HepG2 (cell line): ENCODE results near the gene KIF6. TPM values are rescaled to one million over a fixed set of nuclear protein-coding genes. Genes with fewer than 3 reads are reported as not detected.

Experiments
- ATAC-seq: fragments of 200-7000 bp; cut with Tn5 transposase; 3 replicates; pipeline ENCODE4 v1.9.1; 2020; ENCODE audit warnings: mild to moderate bottlenecking, moderate library complexity
- BruUV-seq: library from RNA; stranded (reverse); fragments of 400-500 nt; replicated peaks from 2 replicates; lab custom pipeline; 2021; lab: Mats Ljungman, UMichigan
- CTCF ChIA-PET: fragments of 300-600 bp; formaldehyde crosslinking; extraction: SDS; loops from one replicate; lab custom pipeline; 2021; ENCODE audit warnings: low total read pairs, inconsistent platforms, low intra/inter-chr PET ratio; lab: Yijun Ruan, JAX
- POLR2A ChIA-PET: fragments of 350-600 bp; sonication (Branson Sonifier 250); formaldehyde crosslinking; loops from one replicate; lab custom pipeline; 2020; ENCODE audit warnings: antibody characterized with exemption, inconsistent platforms; lab: Yijun Ruan, JAX
- DNase-seq: peaks from one replicate; pipeline ENCODE4 v3.0.0-alpha.2; 2015; ENCODE audit warnings: low spot score
- FAIRE-seq: peaks from 3 replicates; lab custom pipeline; 2011; peaks lifted over from hg19 to GRCh38; lab: Jason Lieb, UNC
- H2AFZ ChIP-seq: one replicate; pipeline ENCODE4 v1.6.1; 2011; ENCODE audit warnings: low read length, inconsistent platforms
- H3K27ac ChIP-seq: fragments of 300-600 bp; 3 replicates; pipeline ENCODE4 v1.8.0; 2011; ENCODE audit warnings: mixed run types, mild to moderate bottlenecking, mixed read lengths, low read length, inconsistent platforms; ENCODE audit not compliant: insufficient read depth; ENCODE audit errors: extremely low read length
- H3K27me3 ChIP-seq, 2 experiments: fragments of 200-600 bp in 1 of 2; 2 replicates in 1 of 2; 3 replicates in 1 of 2; pipeline versions ENCODE4 v1.6.0 to v1.8.0; 2011; ENCODE audit warnings: low read length in 2 of 2, mild to moderate bottlenecking in 2 of 2, moderate library complexity in 2 of 2, inconsistent platforms in 1 of 2; ENCODE audit not compliant: insufficient read depth in 2 of 2, control insufficient read depth in 1 of 2
- H3K36me3 ChIP-seq, 2 experiments: fragments of 200-600 bp in 1 of 2; replicated peaks in 1 of 2; 2 replicates in 1 of 2; 3 replicates in 1 of 2; pipeline versions ENCODE4 v1.5.1 to v1.8.0; 2011; ENCODE audit warnings: low read length in 2 of 2, inconsistent platforms in 1 of 2; ENCODE audit not compliant: insufficient read depth in 2 of 2, control insufficient read depth in 1 of 2
- H3K4me1 ChIP-seq: 2 replicates; pipeline ENCODE4 v1.5.1; 2012; ENCODE audit warnings: low read length, inconsistent platforms; ENCODE audit not compliant: insufficient read depth
- H3K4me2 ChIP-seq: 2 replicates; pipeline ENCODE4 v1.6.0; 2011; ENCODE audit warnings: low read depth, low read length, inconsistent platforms
- H3K4me3 ChIP-seq, 3 experiments: fragments of 200-600 bp in 1 of 3; sonication (generic), shearing (Covaris generic) in 1 of 3; replicated peaks in 1 of 3; 2 replicates each; pipeline ENCODE4 v1.5.1; 2011 to 2016; ENCODE audit warnings: low read length in 3 of 3, inconsistent platforms in 2 of 3, low read depth in 2 of 3, mild to moderate bottlenecking in 2 of 3, control low read depth in 1 of 3, mixed read lengths in 1 of 3; ENCODE audit not compliant: insufficient read depth in 1 of 3
- H3K79me2 ChIP-seq: one replicate; pipeline ENCODE4 v1.6.1; 2011; ENCODE audit warnings: low read length, inconsistent platforms; ENCODE audit not compliant: insufficient read depth
- H3K9ac ChIP-seq: 2 replicates; pipeline ENCODE4 v1.6.0; 2011; ENCODE audit warnings: mild to moderate bottlenecking, low read depth, low read length, inconsistent platforms; ENCODE audit not compliant: insufficient read depth
- H3K9me3 ChIP-seq: 2 replicates; pipeline ENCODE4 v1.5.1; 2012; ENCODE audit warnings: mild to moderate bottlenecking, low read length
- H4K20me1 ChIP-seq: 2 replicates; pipeline ENCODE4 v1.6.0; 2011; ENCODE audit warnings: inconsistent platforms, mild to moderate bottlenecking, low read length, moderate library complexity; ENCODE audit not compliant: insufficient read depth
- CTCF ChIP-seq: sonication (generic); formaldehyde crosslinking; IDR thresholded peaks from 2 replicates; pipeline ENCODE4 v1.5.0; 2020; ENCODE audit warnings: mild to moderate bottlenecking, missing genetic modification reagents, moderate library complexity
- FOXA1 ChIP-seq, 2 experiments: fragments of 450-650 bp in 1 of 2; sonication (generic) in 1 of 2; formaldehyde crosslinking in 1 of 2; IDR thresholded peaks; 2 replicates each; pipeline versions ENCODE4 v1.4.0 to v1.6.1; 2016 to 2020; ENCODE audit warnings: missing genetic modification reagents in 1 of 2
- PHF20 ChIP-seq: sonication (generic); formaldehyde crosslinking; IDR thresholded peaks from 2 replicates; pipeline ENCODE4 v1.5.0; 2020; ENCODE audit warnings: mild to moderate bottlenecking, missing genetic modification reagents
- RNF219 ChIP-seq: sonication (generic); formaldehyde crosslinking; IDR thresholded peaks from 2 replicates; pipeline ENCODE4 v1.5.0; 2020; ENCODE audit warnings: mild to moderate bottlenecking, missing genetic modification reagents
- SIN3A ChIP-seq: IDR thresholded peaks from 2 replicates; pipeline ENCODE4 v1.6.1; 2011; ENCODE audit warnings: low read depth, mild to moderate bottlenecking, control low read depth, low read length, borderline replicate concordance
- ZNF367 ChIP-seq: sonication (generic); formaldehyde crosslinking; IDR thresholded peaks from 2 replicates; pipeline ENCODE4 v1.4.0; 2020; ENCODE audit warnings: missing genetic modification reagents, borderline replicate concordance
- ZNF839 ChIP-seq: sonication (generic); formaldehyde crosslinking; IDR thresholded peaks from 2 replicates; pipeline ENCODE4 v1.4.0; 2020; ENCODE audit warnings: missing genetic modification reagents, mild to moderate bottlenecking, borderline replicate concordance
- WGBS: methylation state at CpG from one replicate; pipeline ENCODE4 v1.1.6; 2017; ENCODE audit warnings: low lambda C conversion rate; 5-methylcytosine and 5-hydroxymethylcytosine counted together
- in situ Hi-C: cut with HindIII; loops from 2 replicates; pipeline ENCODE4 v1.10.0; 2017; ENCODE audit warnings: low pct_unique_long_range_greater_than_20kb; ENCODE audit not compliant: extremely low pct_ligation_motif_present
- intact Hi-C: fragments of 100-400 bp; cut with micrococcal nuclease; formaldehyde crosslinking; loops from one replicate; pipeline ENCODE4 v1.10.0; 2022; ENCODE audit not compliant: unreplicated experiment
- polyA plus RNA-seq, 8 experiments: library from polyadenylated mRNA; depleted of rRNA in 3 of 8; stranded (reverse) in 7 of 8; unstranded in 1 of 8; fragments of >200 nt; fragmentation: Illumina TruSeq in 4 of 8; extraction: Trizol in 4 of 8; gene quantifications; 2 replicates each; pipeline versions ENCODE4 v1.2.1 to v1.2.3, GENCODE V29; 2011 to 2016; ENCODE audit warnings: low read depth in 4 of 8, missing spikeins in 1 of 8, mixed read lengths in 1 of 8; ENCODE audit not compliant: insufficient read depth in 1 of 8
- total RNA-seq, 5 experiments: library from RNA; depleted of rRNA; stranded (reverse); fragments of >200 nt; fragmentation: Illumina TruSeq; extraction: Trizol; gene quantifications; 2 replicates each; pipeline ENCODE4 v1.2.3, GENCODE V29; 2016; ENCODE audit warnings: low read depth in 1 of 5
- TF ChIP-seq, protein P1 (sequence below): sonication (generic); formaldehyde crosslinking; IDR thresholded peaks from 2 replicates; pipeline ENCODE4 v1.5.0; 2020; ENCODE audit warnings: mild to moderate bottlenecking, missing genetic modification reagents, borderline replicate concordance

The KIF6 gene
- total and polyA plus RNA-seq, 2 of the 13 experiments (the other 11 are each of a cell fraction or from before 2014, with no cell fraction given): 0.04 to 0.27 TPM

GRCh38 chr6:39664173-39664572, 61.0 kb downstream of the KIF6 start:
- POLR2A ChIA-PET: no interaction called here
- no TSS peak for BruUV-seq
- CTCF ChIA-PET: no interaction called here
- DNase-seq: no peak
- Histone ChIP-seq H3K9me3 (peaks cover 4% of the 10 kb centered on the region; the same call in 1 of the 2 replicates), H3K36me3 (no peaks in the 10 kb centered on the region), H3K9ac (no peak overlapping the region), H3K27ac (no peak overlapping the region), H3K79me2 (no peaks in the 10 kb centered on the region), H4K20me1 (no peaks in the 10 kb centered on the region), H3K4me1 (peaks cover 3% of the 10 kb centered on the region), H3K27me3 (no peaks in the 10 kb centered on the region), H2AFZ (no peak overlapping the region), H3K4me3 (no peak overlapping the region), H3K4me2 (no peak overlapping the region)
- ATAC-seq: no peak
- intact Hi-C loops (no loop called here), in situ Hi-C loops (no loop called here)
- TF ChIP-seq ZNF839 (no peak), SIN3A (no peak), RNF219 (CRISPR knock-in tag) (no peak), ZNF367 (CRISPR knock-in tag) (no peak), PHF20 (CRISPR knock-in tag) (no peak), CTCF (CRISPR knock-in tag) (0 out of 2 replicates have a peak, but pooled peaks have one; percentile 8), FOXA1 (IDR thresholded peaks at IDR 0.05) (no peak), FOXA1 (CRISPR knock-in tag; IDR thresholded peaks at IDR 0.05) (no peak)
- TF ChIP-seq, protein P1, sequence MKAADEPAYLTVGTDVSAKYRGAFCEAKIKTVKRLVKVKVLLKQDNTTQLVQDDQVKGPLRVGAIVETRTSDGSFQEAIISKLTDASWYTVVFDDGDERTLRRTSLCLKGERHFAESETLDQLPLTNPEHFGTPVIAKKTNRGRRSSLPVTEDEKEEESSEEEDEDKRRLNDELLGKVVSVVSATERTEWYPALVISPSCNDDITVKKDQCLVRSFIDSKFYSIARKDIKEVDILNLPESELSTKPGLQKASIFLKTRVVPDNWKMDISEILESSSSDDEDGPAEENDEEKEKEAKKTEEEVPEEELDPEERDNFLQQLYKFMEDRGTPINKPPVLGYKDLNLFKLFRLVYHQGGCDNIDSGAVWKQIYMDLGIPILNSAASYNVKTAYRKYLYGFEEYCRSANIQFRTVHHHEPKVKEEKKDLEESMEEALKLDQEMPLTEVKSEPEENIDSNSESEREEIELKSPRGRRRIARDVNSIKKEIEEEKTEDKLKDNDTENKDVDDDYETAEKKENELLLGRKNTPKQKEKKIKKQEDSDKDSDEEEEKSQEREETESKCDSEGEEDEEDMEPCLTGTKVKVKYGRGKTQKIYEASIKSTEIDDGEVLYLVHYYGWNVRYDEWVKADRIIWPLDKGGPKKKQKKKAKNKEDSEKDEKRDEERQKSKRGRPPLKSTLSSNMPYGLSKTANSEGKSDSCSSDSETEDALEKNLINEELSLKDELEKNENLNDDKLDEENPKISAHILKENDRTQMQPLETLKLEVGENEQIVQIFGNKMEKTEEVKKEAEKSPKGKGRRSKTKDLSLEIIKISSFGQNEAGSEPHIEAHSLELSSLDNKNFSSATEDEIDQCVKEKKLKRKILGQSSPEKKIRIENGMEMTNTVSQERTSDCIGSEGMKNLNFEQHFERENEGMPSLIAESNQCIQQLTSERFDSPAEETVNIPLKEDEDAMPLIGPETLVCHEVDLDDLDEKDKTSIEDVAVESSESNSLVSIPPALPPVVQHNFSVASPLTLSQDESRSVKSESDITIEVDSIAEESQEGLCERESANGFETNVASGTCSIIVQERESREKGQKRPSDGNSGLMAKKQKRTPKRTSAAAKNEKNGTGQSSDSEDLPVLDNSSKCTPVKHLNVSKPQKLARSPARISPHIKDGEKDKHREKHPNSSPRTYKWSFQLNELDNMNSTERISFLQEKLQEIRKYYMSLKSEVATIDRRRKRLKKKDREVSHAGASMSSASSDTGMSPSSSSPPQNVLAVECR (CRISPR knock-in tag): no peak
- 22% methylated on average over 4 of the region's 4 CpGs for WGBS
- FAIRE-seq: no peak
